ENCODE results near the gene KDM3B.
"Not testable (repeated sequence)": the region's sequence is repeated elsewhere in the genome, so short reads cannot be mapped to it uniquely, and the experiment has no call there.

Gene KDM3B, protein sequence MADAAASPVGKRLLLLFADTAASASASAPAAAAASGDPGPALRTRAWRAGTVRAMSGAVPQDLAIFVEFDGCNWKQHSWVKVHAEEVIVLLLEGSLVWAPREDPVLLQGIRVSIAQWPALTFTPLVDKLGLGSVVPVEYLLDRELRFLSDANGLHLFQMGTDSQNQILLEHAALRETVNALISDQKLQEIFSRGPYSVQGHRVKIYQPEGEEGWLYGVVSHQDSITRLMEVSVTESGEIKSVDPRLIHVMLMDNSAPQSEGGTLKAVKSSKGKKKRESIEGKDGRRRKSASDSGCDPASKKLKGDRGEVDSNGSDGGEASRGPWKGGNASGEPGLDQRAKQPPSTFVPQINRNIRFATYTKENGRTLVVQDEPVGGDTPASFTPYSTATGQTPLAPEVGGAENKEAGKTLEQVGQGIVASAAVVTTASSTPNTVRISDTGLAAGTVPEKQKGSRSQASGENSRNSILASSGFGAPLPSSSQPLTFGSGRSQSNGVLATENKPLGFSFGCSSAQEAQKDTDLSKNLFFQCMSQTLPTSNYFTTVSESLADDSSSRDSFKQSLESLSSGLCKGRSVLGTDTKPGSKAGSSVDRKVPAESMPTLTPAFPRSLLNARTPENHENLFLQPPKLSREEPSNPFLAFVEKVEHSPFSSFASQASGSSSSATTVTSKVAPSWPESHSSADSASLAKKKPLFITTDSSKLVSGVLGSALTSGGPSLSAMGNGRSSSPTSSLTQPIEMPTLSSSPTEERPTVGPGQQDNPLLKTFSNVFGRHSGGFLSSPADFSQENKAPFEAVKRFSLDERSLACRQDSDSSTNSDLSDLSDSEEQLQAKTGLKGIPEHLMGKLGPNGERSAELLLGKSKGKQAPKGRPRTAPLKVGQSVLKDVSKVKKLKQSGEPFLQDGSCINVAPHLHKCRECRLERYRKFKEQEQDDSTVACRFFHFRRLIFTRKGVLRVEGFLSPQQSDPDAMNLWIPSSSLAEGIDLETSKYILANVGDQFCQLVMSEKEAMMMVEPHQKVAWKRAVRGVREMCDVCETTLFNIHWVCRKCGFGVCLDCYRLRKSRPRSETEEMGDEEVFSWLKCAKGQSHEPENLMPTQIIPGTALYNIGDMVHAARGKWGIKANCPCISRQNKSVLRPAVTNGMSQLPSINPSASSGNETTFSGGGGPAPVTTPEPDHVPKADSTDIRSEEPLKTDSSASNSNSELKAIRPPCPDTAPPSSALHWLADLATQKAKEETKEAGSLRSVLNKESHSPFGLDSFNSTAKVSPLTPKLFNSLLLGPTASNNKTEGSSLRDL (N-terminal part only)

GRCh38 chr5:138352071-138352721 lies at the start of gene KDM3B:
TSS of gene KDM3B (plus strand) at chr5:138352685. CDS start at chr5:138352796, 111 bp downstream.
- DNase-seq: peak; percentile 94

- DNase-seq: no peak
These were observed 49.1 kb upstream of the KDM3B start for GRCh38 chr5:138303372-138303771.

DNA sequence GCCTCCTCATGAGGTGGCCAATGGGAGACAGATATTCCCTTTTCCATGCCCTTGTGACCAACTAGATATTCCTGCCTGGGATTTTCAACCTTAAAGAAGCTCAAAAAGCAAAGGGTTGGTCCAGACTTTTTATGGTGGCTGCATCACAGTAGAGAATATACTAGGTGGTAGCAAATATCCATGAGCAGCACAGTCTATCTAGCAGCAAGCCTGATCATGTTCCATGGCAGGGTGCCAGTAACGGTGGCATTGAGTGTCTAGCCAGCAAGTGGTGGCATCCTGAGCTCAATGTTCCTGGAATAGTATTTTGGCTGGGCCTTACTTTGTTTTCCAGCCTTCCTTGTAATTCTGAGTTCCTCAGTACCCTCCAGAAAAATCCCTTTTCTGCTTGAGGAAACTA lies 46.7 kb upstream of the KDM3B start:
- no peak for DNase-seq

DNA sequence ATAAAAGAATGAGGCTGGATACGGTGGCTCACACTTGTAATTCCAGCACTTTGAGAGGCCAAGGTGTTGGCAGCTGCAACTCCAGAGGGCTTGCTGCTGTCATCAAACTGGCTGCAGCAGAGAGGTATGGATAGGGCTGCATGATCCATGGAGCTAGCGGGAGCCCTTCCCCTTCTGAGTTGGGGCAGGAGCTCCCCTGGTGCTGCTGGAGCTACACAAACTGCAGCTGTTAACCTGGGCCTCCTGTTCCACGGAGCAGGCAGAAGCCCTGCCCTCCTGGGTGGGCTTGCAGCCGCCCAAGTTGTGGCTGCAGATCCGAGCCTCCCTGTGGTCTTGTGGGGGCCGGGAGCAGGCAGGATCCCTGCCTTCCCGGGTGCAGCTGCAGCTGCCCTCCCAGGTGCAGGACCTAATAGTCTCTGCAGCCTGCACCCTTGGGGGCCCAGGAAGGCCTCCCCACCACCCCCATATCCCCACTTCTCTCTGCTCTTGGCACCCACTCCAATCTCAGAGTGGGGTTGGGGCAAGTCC lies 36.7 kb upstream of the KDM3B start:
- DNase-seq: no peak

DNA sequence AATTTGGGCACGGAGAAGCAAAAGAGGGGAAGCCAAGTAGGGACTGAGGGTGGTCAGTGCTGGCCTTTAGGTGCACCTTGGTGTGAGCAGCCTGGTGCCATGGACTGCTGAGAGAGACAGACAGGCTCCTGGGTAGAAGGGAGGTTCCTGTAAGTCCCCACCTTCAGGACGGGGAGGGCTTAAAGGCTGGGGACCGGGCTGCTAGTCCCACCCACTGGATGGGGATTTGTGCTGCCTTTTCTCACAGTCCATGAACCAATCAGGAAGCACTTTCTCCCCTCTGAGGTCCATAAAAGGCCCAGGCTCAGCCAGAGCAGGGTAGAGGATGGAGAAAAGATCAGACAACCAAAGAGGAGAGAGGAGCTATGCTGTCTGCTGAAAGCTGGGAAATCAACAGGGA lies 36.1 kb upstream of the KDM3B start:
- no peak for DNase-seq

- not testable (repeated sequence) for DNase-seq
These were observed 34.3 kb upstream of the KDM3B start for GRCh38 chr5:138318211-138318610.

- no peak for DNase-seq
These were observed 21.6 kb upstream of the KDM3B start for GRCh38 chr5:138330813-138331448.

DNA sequence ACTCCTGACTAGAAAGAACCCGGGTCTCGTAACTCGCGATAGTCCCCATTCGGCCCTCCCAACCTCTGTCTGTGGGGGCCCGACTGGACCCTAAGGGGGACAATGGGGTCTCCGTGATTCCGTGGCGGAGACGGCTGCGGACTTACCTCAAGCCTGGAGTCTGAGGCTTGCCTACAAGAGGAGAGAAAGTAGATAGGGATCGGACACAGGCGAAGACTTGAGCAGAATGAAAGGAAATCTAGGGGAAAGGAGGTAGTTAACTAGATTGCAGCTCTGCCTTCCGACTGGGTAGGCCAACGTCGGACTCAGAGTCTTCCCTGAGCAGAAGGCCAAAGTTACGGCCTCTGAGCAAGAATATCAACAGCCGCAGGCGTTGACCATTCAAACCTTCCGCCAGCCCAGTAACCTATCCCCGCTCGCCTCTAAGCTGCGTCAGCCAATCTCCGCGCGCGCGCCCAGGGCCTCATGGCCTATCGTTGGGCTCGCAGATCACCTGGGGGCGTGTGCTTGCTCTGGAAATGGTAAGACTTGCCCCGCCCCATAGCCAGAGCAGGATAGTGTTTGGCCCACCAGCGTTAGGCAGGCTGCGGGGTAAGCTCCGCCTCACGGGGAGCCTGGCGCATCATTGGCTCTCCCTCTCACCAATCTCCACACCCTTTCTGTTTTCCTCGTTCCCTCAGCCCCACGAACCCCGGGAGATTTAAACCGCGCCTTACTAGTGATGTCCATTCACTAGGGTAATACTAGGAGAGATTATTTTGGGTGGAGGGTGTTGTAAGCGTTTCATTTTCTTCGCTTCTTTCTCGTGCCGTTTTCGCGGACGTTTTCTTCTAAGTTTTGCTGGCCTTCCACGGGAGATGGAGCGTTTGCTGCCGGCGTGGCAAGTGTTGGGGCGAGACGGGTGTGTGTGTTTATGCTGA lies 20.8 kb upstream of the KDM3B start, which contains the start of gene CDC25C:
CDC25C (minus strand) TSS at position 356 of the 920 bp plus-strand sequence. CDS start 624 bp downstream, outside the sequence.
- DNase-seq: peak; percentile 96

DNA sequence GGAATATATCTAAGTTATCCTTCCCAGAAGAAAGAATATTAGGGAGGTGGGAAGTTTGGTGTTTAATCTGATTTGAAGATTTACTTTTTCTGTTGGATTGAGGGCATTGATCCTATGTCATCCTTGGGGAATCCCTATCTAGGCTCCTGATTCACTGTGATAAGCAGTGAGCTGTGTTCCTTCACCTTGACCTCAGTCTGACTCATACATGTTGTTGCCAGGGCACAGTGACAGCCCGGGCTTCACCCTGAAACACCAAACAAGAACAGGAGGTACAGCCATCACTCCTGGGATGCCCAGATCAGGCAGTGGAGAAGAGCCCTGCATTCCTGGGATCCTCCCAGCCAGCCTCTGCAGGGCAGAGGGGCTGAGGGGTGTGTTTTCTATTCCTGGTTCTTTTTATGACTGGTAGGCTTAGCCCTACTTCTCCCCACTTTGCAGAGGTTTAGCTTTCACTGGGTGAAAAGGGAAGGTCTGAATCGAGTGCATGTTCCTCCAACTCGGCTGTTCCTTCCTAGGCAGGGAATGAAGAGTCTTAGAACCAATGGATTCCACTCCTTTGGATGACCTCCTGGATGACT lies 17.5 kb upstream of the KDM3B start:
- DNase-seq: no peak

DNA sequence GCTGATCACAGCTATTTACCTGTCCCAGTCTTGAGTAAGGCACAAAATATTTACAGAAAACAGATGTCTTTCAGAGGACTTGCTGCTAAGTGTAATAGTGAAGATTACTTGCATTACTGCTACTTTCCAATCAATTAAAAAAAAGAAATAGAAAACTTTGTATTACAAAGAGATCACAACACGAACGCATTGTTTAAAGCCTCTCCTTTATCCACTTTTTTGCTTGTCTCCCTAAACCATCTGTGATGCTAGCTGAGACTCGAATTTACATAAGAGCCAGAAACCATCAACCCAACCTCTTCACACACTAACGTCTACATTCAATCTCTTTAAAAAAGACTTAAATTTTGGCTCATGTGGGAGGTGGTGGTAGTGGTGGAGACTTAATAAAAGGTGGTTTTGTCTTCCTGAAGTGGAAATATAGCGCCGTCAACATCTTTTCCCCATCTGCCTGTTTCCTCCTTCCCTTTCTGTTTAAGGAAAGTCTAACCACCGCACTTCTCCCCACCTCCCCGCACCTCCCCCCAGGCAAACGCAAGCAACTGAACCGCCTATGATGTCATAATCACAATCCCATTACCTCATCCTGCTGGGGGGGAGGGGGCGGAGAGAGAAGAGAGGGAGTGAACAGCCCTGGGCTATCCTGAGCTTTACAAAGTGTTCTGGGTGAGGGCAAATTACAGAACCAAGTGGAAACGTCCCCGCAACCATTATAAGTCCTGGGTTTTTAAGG lies 15.4 kb upstream of the KDM3B start:
- no peak for DNase-seq

- peak; percentile 98 for DNase-seq
These were observed 14.6 kb upstream of the KDM3B start, which contains the start of gene FAM53C for GRCh38 chr5:138337685-138338410. TSS of gene FAM53C (plus strand) at chr5:138338266. CDS start at chr5:138341336, 3,070 bp downstream.

DNA sequence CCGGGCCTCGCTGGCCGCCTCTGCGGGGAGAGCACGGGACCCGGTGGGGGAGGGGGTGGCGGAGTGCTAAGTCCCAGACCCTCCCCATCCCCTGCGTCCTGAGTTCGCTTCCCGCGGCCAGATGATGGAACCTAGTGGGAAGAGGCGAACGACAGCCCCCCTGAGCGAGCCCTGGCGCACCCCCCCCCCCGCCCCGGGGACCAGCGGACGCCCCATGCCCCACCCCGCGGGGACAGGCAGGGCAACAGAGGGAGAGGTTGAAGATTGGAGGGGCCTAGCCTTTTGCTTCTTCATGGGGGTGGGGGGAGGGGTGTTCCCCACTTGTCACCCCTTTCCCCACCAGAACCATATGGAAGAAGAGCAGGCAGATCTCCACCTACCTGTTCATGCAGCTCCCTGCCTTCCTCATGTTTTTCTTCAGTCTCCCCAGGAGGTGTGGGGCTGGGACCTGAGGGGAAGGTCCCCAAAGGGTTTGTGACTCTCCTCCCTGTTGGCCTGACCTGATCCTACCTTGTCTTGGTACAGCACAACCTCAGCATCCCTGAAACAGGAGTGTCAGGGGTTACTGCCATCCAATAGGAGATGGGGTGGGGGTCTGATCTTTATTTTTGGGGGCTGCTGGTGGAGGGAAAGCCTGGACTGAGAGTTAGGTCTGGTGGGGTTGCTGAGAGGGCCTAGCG lies 13.9 kb upstream of the KDM3B start:
- peak; percentile 54 for DNase-seq

GRCh38 chr5:138339091-138339456 lies 13.4 kb upstream of the KDM3B start:
- DNase-seq: no peak

DNA sequence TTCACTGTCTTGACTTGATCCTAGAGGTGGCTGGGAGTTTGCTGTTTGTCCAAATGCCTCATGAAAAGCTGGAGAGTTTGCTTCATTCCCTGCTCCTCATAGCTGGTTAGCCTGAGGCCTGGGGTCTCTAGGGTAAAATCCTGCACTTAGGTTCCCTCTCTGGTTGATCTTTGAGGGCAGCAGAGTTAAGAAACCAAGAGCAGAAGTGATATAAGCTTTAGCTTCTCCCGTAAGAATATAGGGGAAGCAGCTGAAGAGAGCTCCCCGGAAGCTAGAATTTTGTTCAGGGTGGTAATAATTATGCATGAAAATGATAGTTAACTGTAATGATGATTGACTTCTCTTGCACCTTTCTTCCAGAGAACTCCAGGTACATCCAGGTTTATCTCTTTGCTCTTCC lies 13.0 kb upstream of the KDM3B start:
- DNase-seq: no peak

- no peak for DNase-seq
These were observed 12.5 kb upstream of the KDM3B start for GRCh38 chr5:138340008-138340407.

GRCh38 chr5:138344887-138345622 lies 7.4 kb upstream of the KDM3B start:
- DNase-seq: no peak

DNA sequence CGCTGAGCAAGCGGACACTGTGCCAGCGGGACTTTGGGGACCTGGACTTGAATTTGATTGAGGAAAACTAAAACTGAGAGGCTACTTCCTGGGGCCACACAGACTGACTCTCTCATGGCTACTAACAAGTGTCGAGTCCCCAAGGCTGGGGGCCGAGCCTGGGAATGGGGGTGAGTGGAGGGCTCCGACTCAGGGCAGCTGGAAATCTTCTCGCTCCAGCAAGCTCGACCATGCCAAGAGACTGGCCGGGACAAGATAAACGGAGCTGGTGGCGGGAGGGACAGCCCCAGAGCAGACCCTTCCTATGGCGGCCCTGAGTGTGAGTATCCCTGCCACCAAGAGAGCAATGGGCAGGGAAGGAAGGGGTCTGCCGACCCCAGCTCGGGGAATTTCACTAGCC lies 5.6 kb upstream of the KDM3B start:
- DNase-seq: no peak

Data from right forelimb (tissue), 1 donor.